Measurements from ENCODE around the gene TMEM178B.
"Not testable (repeated sequence)": the region's sequence is repeated elsewhere in the genome, so short reads cannot be mapped to it uniquely, and the experiment has no call there.

The TMEM178B gene

DNA sequence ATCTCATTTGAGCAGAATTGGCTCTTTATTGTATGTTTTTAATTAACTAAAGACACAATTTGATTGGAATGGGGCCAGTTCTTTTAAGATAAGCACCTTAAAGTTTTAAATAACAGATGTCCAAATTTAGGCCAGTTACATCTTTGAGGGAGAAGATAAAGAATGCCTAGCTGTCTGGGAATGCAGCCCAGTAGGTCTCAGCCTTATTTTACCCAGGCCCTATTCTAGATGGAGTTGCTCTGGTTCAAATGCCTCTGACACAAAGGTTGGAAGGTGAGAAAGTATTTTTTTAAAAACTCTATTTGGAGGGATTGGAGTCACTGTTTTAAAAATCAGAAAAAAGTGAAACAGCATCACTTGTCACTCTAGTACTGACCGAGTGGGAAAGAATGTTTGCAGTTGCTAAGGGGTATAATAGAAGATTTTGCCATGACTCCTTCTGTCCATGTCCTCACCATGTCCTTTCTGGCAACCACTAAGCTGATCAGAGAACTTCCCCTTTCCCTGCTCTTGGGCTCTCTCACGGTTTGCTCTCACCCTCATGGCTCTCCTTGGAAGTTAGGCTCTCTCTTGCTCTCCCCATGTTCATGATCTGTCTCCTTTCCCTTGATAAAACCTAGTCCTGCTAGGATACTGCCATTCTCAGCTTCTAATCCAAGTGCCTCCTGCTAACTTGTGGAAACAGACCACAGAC is 239.1 kb downstream of the TMEM178B start:
- no peak for DNase-seq (ENCODE audit: low read depth in 2 of 2)

DNA sequence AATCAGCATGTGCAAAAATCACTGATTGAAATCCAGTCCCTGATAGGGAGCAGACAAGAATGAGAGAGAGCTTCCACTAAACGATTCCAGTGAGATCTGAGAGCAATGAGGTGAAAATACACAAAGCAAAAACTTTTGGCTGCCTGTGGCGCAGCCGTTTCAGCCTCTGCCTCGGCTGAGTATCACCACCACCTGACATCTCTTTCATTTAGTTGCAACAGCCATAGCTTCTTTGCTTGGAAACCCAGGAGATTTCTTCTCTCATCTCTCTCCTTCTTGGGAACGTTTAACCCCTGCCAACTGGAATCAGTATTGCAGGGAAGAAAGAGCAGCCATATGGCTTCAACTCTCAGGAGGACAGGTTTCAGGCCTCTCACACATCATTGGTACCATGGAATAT is 240.0 kb downstream of the TMEM178B start:
- no peak for DNase-seq (ENCODE audit: low read depth in 2 of 2)

DNA sequence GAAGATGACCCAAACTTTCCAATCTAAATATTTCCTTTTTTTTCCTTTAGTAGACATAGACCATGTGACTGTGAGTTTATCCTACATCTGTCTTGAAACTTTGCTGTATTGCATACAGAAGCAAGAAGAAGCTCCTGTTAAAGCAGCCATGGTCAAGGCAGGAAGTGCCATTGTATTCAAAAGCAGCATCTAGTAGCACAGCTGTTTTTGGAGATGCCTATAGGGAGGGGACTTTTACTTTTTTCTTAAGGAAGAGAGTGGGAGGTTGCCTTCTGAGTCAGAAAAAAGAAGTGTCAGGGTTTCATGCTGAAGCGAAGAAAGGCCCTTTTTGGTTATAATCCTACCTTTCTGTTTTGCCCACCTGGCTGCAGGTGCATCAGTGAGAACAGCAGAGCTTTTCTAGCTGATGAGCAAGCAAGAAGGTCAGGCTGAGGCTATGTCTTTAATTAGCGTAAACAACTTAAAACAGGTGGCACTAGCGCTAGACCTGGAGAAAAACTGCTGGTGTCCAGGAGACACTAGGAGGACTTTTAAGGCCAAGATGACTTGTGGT is 243.2 kb downstream of the TMEM178B start:
- DNase-seq (ENCODE audit: low read depth in 2 of 2): no peak

DNA sequence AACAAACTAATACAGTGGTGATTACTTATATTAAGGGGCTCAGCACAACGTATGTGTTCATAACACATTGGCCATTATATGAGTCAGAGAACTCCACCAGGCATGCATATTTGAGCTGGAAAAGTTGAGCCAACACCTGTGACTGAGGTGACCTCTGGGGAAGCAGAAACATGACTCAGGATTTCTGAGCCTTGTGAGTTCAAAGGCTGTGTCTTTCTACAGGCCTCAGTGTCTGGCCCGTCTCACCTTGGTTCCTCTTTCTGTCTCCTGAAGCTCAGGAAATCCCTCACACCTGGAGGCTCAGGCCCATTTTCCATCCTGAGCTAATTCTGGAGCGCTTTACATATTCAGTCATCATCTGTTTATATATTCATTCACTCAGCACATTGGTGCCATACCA is 246.4 kb downstream of the TMEM178B start:
- no peak for DNase-seq (ENCODE audit: low read depth in 2 of 2)

DNA sequence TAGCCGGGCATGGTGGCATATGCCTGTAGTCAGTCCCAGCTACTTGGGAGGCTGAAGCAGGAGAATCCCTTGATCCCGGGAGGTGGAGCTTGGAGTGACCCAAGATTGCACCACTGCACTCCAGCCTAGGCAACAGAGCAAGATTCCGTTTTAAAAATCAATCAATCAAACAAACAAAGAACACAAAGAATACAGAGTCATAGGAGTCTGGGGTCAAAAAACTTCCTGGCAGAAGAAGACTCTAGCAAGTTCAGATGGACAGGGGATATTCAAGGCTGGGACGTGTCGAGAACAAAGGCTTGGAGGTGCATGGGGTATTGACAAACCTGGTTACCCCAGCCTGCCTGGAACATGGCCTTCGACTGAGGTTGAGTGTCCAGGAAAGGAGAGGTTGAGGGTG is 248.5 kb downstream of the TMEM178B start:
- no peak for DNase-seq (ENCODE audit: low read depth in 2 of 2)

DNA sequence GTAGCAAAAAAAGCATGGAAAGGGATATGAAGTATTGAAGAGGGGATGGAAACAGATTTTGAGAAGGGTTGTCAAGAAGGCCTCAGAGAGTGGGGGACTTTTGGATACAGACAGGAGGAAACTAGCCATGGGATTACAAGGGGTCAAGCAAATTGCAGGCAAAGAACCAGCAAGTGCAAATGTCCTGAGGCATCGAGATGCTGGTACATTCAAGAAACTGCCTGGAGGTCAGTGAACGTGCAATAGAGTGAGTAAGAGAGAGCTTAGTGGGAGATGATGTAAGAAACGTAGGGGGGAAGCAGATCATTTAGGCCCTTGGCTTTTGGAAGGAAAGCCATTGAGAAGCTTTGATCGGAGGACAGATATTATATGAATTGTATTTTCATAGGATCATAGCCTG is 250.0 kb downstream of the TMEM178B start:
- DNase-seq (ENCODE audit: low read depth in 2 of 2): no peak

DNA sequence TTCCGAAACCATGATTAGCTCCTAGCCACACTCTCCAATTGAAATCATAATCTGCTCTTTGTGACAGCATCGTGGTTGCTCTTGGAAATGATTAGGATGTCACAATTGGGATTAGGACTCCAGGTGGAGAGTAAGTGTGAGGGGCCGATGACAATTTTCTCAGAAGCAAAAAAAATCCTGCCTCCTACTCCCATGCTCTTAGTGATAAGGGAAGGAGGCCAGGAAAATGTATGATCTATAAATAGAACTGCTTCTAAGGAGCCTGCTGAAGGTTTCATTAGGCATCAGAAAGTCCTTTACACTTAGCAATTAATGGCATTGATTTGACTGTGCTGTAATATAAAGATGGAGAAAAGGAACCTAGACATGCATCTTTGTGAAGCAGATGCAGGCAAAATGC is 251.0 kb downstream of the TMEM178B start:
- no peak for DNase-seq (ENCODE audit: low read depth in 2 of 2)

DNA sequence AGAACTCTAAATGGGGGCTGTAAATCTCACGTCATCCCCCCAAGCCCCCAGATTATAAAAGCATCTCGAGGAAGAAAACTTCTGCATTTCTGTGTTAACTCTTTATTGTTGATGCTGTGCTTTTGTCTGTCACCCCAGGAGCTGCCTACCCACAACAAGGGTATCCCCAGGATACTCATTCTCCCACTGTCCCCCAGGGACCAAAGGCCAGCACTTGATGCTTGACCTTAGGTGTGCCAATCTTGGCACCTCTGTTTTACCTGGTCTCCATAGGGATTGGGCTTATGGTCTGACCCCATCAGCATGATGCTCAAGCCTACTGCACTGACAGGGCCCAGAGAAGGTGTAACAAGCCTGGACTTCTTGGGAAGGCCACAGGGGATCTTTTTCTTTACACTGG is 251.4 kb downstream of the TMEM178B start:
- DNase-seq (ENCODE audit: low read depth in 2 of 2): no peak

DNA sequence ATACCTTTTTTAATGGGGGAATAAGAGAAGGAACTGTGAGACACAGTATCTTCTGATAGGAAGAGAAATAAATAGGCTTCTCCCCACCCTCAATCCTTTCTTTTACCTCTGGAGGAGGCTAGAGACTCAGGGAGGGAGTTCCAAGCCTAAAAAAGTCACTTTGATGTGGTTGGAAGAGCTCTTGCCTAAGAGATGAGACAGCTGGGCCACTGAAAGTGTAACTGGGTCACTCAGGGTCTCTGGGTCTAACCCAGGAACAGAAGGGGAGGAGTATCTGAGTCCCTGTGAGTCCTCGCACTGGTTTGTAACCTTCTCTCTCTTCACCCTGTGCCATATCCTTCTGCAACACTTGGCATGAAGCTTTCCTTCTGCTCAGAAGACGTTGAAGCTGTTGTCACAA is 254.4 kb downstream of the TMEM178B start:
- DNase-seq (ENCODE audit: low read depth in 2 of 2): no peak

DNA sequence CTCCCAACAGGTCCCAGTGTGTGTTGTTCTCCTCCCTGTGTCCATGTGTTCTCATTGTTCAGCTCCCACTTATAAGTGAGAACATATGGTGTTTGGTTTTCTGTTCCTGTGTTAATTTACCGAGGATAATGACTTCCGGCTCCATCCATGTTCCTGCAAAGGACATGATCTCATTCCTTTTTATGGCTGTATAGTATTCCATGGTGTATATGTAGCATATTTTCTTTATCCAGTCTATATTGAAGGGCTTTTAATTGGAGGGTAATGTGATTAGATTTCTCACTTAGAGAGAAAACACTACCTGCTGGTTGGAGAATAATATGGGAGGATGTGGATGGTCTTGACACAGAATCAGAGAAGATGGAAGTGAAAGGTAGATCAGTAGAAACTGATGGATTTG is 256.4 kb downstream of the TMEM178B start:
- not testable (repeated sequence) for DNase-seq (ENCODE audit: low read depth in 2 of 2)

DNA sequence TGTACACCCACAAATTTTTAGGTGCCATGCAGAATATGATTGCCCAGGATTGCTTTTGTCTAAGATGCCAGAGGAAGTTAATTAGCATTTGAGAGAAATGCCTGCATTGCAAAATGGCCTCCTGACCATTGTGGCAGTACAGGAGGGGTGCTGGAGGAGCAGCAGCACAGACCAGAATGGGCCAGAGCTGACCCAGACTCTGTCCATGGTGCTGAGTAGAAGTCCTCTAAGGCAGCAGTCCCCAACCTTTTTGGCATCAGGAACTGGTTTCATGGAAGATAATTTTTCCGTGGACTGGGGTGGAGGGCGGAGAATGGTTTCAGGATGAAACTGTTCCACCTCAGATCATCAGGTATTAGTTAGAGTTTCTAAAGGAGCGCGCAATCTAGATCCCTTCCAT is 259.6 kb downstream of the TMEM178B start:
- DNase-seq (ENCODE audit: low read depth in 2 of 2): no peak

DNA sequence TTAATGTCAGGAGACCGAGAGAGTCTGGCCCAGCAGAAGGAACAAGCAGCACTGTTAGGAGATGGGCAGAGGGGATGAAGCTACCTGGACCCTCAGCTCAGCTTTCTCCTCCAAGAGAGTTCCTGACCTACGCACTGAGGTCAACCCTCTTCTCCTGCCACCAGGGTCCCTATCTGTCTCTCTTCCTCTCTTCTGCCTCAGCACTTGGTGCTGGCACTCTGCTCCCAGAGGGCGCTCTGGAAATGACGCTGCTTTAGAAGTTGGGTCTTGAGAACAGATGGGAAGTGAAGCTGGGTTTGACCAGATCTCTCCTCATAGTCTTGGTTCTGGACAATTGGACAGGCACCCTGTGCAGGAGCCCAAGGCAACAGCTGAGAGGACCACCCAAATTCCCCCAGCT is 261.3 kb downstream of the TMEM178B start:
- no peak for DNase-seq (ENCODE audit: low read depth in 2 of 2)

DNA sequence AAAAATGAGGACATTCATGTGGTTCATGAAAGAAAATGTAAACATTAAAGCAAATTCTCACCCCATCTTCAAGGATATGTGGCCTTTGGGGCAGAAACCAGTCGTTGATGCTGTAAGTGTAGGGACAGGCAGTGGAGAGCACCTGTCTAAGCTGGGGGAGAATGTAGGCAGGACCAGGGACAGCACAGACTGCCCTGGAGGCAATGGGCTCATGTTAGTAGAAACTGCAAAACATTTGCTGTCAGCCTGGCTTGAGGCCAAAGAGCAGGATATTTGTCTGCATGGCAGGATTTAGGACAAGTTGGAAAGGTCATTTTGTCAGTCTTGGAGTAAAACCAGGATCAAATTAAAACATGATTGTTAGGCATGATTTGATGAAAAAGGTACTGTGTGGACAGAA is 265.7 kb downstream of the TMEM178B start:
- DNase-seq (ENCODE audit: low read depth in 2 of 2): no peak

DNA sequence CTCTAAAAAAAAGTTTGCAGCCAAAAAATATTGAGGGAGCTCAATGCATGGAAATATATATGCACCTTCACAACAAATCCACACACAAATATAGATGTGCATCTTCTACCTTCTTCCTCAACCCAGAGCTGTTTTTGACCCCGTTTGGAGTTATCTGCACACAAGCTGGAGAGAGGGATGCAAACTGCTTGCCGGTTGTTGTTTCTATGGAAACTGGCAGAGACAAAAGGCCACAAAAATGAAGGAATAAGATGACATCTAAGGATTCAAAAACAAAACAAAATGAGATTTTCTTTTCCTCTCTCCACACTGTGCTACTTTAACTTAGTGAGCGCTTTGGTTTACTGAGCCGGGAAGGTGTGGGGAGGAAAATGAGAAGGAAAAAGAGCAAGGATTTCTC is 267.1 kb downstream of the TMEM178B start:
- no peak for DNase-seq (ENCODE audit: low read depth in 2 of 2)

DNA sequence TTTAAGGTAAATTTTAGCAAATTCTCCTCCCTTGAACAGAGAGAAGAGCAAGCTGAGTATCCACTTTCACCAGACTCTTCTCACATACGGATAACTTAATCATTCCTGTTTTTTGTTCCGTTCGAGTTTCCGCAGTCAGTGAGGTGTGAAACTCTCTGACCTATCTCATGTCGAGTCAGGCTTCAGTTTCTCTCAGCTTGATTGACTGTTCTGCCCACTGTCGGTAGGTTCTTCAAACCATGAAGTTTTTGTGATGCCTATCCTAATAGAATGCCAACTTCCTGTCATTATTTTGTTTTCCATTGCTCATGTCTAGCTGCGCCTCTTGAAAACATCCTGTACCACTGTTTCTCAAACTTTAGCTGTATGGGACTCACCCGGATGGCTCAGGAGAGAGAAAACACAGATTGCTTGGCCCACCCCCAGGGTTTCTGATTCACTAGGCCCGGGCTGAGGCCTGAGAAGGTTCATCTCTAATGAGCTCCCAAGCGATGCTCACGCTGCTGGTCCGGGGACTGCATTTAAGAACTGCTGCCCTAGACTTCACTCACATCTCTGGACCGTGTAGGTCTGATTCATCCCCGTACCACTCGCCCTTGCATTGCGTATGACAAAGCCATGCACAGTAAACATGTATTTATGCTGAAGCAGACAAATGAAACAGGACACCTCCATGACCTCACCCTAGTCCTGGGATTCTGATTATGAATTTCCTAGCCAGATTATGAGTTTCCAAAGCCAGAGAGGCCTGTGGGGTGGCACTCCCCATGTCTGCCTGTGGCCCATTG is 269.0 kb downstream of the TMEM178B start:
- DNase-seq (ENCODE audit: low read depth in 2 of 2): no peak

DNA sequence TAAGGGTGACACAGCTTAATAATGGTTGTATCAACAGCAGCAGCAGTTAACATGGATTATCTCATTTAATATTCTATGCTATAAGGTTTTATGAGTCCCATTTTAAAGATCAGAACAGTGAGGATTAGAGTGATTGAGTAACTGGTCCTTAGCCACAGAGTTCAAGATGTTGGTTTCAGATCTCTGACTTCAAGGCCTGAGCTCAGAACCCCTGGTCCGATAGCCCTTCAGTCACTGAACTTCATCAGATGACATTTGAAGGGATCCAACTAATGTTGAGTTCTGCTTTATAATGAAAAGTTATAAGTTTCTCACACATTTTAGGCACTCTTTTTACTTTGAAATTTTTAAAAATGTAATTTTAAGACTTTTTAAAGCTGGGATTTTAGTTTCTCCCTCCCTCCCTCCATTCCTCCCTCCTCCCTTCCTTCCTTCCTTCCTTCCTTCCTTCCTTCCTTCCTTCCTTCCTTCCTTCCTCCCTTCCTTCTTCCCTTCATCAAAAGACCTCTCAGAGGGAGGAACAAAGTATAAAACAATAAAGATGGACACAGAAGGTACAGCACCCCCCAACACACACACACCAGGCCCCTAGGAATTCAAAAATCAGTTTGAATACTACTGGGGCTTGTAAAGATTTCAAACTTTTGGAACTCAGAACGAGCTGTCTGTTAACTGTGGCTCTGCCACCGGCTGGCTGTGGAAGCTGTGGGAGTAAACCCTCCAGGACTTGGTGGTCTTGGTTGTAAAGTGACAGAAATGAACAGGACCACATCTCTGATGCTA is 270.5 kb downstream of the TMEM178B start:
- DNase-seq (ENCODE audit: low read depth in 2 of 2): no peak

DNA sequence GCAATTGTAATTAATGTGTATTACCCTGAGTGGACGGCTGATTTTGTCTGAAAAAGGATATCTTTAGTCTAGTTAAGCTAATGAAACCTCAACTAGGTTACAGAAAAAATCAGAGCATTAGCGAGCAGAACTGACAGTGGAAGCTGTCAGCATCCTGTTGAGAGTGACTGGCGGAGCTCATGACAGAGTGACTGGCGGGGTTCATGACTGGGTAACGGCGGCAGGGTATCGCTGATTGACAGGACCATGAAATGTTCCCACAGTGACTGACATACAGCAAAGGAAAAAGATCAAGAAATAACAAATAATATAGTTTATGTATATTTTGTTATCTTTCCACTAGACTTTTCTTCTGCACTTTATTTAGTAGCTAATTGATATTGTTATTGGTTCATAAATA is 274.9 kb downstream of the TMEM178B start:
- no peak for DNase-seq (ENCODE audit: low read depth in 2 of 2)

DNA sequence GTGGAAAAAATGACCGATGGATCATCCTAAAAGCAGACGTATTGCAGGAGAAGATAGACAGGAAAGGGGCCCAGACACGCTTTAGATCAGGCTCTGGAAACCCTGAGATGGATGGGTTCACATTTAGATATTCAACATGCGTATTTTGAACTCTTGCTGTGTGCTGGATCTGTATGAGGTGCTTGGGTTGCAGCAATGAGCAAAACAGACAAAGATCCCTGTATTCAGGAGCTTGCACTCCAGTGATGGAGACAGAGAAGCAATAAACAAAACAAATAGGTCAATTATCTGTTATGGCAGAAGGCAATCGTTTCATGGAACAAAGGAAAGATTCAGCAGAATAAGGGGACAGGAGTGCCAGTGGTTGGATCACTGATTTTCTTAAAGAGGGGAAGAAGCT is 275.5 kb downstream of the TMEM178B start:
- no peak for DNase-seq (ENCODE audit: low read depth in 2 of 2)

DNA sequence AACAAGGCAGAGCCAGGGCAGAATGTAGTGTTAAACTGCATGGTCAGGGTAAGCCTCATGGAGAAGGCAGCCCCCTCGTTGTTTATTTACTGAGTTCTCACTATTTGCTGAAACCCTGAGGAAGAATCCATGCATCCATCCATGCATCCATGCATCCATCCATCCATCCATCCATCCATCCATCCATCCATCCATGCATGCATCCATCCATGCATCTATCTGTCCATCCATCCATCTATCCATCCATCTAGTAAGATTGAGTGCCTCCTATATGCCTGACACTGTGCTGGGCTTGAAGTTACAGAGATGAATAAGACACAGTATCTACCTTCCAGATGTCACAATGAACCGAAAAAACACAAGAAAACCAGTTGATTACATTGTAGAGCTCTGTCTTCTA is 275.9 kb downstream of the TMEM178B start:
- no peak for DNase-seq (ENCODE audit: low read depth in 2 of 2)

DNA sequence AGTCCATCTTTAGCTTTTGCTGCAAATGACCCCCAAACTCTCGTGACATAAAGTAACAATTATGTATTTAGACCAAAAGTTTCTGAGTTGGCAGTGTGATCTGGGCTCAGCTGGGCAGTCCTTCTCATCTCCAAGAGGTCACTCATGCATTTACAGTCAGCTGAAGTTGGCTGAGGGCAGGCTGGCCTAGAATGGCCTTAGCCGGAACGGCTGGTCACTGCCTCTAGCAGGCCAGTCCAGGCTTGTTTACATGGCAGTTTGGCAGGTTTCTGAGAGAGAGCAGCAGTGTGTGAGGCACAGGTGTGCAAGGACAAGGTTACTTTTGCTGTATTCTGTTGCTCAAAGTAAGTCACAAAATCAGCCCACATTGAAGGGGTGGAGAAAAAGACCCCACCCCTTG is 277.3 kb downstream of the TMEM178B start:
- no peak for DNase-seq (ENCODE audit: low read depth in 2 of 2)

DNA sequence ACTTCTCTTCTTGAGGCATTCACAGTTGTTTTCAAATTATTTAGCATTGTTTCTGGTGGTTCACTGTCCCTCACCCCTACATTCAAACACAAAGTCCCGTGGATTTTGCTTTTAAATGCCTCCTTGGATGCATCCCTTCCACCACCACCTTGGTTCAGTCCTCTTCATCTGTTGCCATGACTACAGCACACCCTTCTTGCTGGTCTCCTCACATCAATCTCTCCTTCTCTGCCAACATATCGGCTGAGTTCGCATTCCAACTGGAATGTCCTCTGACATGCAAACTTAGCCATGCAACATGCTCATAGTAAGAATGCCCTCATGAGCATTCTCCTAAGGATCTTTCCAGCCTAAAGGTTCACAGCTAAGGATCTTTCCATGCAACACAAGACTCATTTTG is 279.1 kb downstream of the TMEM178B start:
- DNase-seq (ENCODE audit: low read depth in 2 of 2): no peak

DNA sequence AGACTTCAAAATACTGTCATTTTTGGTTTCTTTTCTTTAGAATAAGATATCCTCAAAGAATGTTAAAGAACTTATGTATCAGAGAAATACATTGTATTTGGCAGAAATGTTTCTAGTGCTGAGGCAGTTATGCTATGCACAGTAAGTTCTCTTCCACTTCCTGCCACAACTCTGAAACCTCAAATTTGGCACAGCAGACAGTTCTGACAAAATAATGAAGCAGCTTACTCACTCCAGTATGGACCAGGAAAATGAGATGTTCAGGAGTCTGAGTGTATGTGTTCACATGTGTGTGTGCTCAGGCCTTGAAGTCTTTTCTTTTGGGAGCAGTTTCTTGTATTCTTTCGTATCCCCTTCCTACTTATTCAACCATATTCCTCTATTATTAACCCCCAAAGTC is 280.4 kb downstream of the TMEM178B start:
- DNase-seq (ENCODE audit: low read depth in 2 of 2): no peak

DNA sequence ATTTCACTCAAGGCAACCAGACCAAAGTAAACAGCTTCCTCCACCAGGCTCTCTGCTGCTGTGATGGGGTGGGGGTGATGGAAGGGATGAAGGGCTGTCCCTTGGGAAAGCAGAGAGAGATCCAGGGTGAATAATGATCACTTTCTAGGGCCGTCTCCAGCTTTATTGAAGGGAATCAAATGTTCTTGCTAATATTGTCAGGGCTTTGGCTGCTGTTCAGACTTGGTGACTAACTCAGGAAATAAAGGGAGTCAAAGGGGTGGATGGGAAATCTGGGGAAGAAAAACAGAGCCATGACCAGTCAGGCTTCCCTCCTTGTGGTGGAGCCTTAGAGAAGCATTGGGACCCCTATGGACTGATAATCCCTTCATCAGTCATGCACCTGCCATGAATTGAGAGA is 281.2 kb downstream of the TMEM178B start:
- no peak for DNase-seq (ENCODE audit: low read depth in 2 of 2)

All from stimulated activated CD4-positive, alpha-beta T cell treated with anti-CD3 and anti-CD28 coated beads, Interleukin-1b, Interleukin-23, amount 100 ng/mL, for 1 hour (primary cell).